Activated CD8-positive, alpha-beta memory T cell treated with anti-CD3 and anti-CD28 coated beads, Interleukin-2, amount 50 U/mL, for 48 hours (primary cell): ENCODE measurements around the gene RAD17.

Experiments used
- DNase-seq: peaks from one replicate; pipeline ENCODE4 v3.0.0-alpha.2; 2020

The RAD17 gene

DNA sequence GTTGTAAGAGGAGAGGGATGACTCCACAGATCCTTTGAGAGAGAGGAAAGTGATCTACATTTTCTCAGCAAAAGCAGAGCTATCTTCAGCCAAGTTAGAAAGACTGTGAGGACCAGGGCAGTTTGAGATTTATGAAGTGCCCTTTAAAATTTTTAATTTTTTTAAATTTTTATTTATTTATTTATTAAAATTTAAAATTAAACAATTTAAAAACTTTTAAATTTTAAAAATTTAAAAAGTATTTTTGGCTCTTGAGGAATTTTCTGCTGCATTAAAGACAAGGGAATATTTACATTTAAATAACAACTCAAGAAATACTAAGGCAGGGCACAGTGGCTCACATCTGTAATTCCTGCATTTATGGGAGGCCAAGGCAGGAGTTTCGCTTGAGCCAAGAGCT, 92.6 kb downstream of the RAD17 start:
- no peak for DNase-seq
